CD8-positive, alpha-beta memory T cell (primary cell): ENCODE results near the gene PPA2. TPM values are rescaled to one million over a fixed set of nuclear protein-coding genes. Genes with fewer than 3 reads are reported as not detected.

Experiments
- CTCF ChIA-PET: fragments of 350-600 bp; sonication (Branson Sonifier 250); formaldehyde crosslinking; loops from one replicate; lab custom pipeline; 2021; ENCODE audit warnings: antibody characterized with exemption; lab: Charles Lee
- POLR2A ChIA-PET: fragments of 350-600 bp; sonication (Branson Sonifier 250); formaldehyde crosslinking; loops from one replicate; lab custom pipeline; 2021; ENCODE audit warnings: antibody characterized with exemption; lab: Charles Lee
- DNase-seq, 5 donors: peaks; one replicate each; pipeline versions ENCODE4 v3.0.0 to v3.0.0-alpha.2; 2020 to 2022; ENCODE audit warnings: mixed read lengths in 1 of 5
- H3K27ac ChIP-seq: one replicate; pipeline ENCODE4 v1.7.0; 2013; ENCODE audit warnings: low read depth, mild to moderate bottlenecking, low read length, moderate library complexity
- H3K27me3 ChIP-seq: 2 replicates; pipeline ENCODE4 v1.7.0; 2013; ENCODE audit warnings: low read length, mild to moderate bottlenecking; ENCODE audit not compliant: insufficient read depth, poor library complexity, severe bottlenecking
- H3K36me3 ChIP-seq: 2 replicates; pipeline ENCODE4 v1.7.0; 2013; ENCODE audit warnings: mild to moderate bottlenecking, low read length, moderate library complexity; ENCODE audit not compliant: insufficient read depth
- H3K4me1 ChIP-seq: 2 replicates; pipeline ENCODE4 v1.7.0; 2013; ENCODE audit warnings: mild to moderate bottlenecking, low read length, moderate library complexity; ENCODE audit not compliant: insufficient read depth
- H3K4me3 ChIP-seq: 2 replicates; pipeline ENCODE4 v1.7.0; 2013; ENCODE audit warnings: mild to moderate bottlenecking, low read length
- H3K9me3 ChIP-seq: 2 replicates; pipeline ENCODE4 v1.7.0; 2013; ENCODE audit warnings: mild to moderate bottlenecking, low read length
- H3K27ac Mint-ChIP-seq, 8 donors: one replicate each; pipeline ENCODE4 v1.8.0; 2020 to 2021; ENCODE audit warnings: mixed read lengths in 8 of 8, mild to moderate bottlenecking in 6 of 8, inconsistent platforms in 3 of 8, moderate library complexity in 3 of 8
- H3K27me3 Mint-ChIP-seq, 2 donors: one replicate each; pipeline ENCODE4 v1.8.0; 2020 to 2021; ENCODE audit warnings: mixed read lengths in 2 of 2, mild to moderate bottlenecking in 1 of 2, moderate library complexity in 1 of 2
- H3K36me3 Mint-ChIP-seq, 3 donors: one replicate each; pipeline ENCODE4 v1.8.0; 2020 to 2021; ENCODE audit warnings: mixed read lengths in 3 of 3, inconsistent platforms in 1 of 3, mild to moderate bottlenecking in 1 of 3
- H3K4me1 Mint-ChIP-seq, 3 donors: one replicate each; pipeline ENCODE4 v1.8.0; 2020 to 2021; ENCODE audit warnings: mixed read lengths in 3 of 3, inconsistent platforms in 1 of 3, mild to moderate bottlenecking in 1 of 3
- H3K4me3 Mint-ChIP-seq, 7 donors: one replicate each; pipeline ENCODE4 v1.8.0; 2020 to 2021; ENCODE audit warnings: mixed read lengths in 7 of 7, mild to moderate bottlenecking in 6 of 7, moderate library complexity in 4 of 7, inconsistent platforms in 2 of 7
- H3K9me3 Mint-ChIP-seq, 5 donors: one replicate each; pipeline ENCODE4 v1.8.0; 2020 to 2022; ENCODE audit warnings: mixed read lengths in 5 of 5, mild to moderate bottlenecking in 3 of 5, moderate library complexity in 2 of 5, inconsistent platforms in 1 of 5
- polyA plus RNA-seq: library from polyadenylated mRNA; unstranded; fragments of 300-500 nt; fragmentation: Illumina TruSeq; gene quantifications from one replicate; pipeline ENCODE4 v1.2.3, GENCODE V29; 2021
- total RNA-seq, 2 experiments: library from RNA; stranded (reverse); gene quantifications; one replicate each; pipeline ENCODE4 v1.2.3, GENCODE V29; 2021

PPA2 gene
- total RNA-seq = 100 to 1,000 TPM in 1 of 2 experiments, 10 to 100 TPM in 1; 98.6 to 113 TPM
- polyA plus RNA-seq = 140 TPM

DNA sequence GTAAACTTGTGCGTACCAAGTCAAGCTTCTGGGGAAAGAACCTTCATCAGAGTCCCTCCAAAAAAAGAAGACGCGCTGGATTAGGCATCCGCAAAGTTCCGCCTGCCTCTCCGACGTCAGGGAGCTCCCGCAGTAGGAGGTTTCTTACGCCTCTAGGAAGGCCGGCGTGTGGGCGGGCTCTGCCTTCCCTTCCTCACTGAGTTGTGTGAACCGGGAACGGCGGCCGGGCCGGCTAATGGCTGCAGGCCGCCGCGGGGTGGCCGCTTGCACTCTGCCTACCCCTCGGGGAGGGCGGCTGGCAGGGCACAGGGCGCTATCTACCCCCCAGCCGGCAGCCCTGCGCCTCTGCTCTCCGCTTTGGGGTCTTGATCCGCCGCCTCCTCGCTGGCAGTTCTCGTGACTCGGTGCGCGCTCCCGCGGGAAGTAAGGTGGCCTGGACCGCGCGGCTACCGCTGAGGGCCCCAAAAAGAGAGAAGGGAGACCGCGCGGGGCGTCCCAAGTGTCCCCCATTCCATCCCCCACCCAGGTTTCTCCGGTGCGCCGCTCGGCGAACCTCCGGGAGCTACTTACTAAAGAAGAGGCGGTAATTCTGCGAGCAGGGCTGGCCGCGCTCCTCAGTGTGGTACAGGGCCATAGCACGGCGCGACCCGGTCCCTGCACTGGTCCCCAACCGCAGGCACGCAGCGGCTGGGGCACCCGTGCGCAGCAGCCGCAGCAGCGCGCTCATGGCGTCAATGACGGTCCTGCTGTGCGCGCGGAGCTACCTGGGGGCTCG lies at the start of gene PPA2:
Gene PPA2, minus strand, starts transcription at position 739 of the 775 bp plus-strand sequence. Its CDS starts 12 bp downstream, at position 727.
- CTCF ChIA-PET = interaction anchor here (0.8 to 3.0 kb wide), 31 partner anchors 8 to 837 kb away, joined by 3 to 40 read pairs (median 4); partner anchors contain the start of genes GSTCD, INTS12 and TET2
- DNase-seq = peak; percentile 63 to 86 (median 80)
- peak within 1 kb of the TSS; percentile 94 to 99 (median 99) for H3K4me3 Mint-ChIP-seq
- Histone ChIP-seq H3K36me3 (no peaks in the 10 kb centered on the region), H3K4me1 (peaks cover 21% of the 10 kb centered on the region), H3K4me3 (peak within 1 kb of the TSS; percentile 86), H3K9me3 (no peaks in the 10 kb centered on the region), H3K27ac (peak within 1 kb of the TSS; percentile 97), H3K27me3 (no peaks in the 10 kb centered on the region)
- POLR2A ChIA-PET = interaction anchor here (0.5 to 1.4 kb wide), 8 partner anchors 17 to 982 kb away, joined by 3 to 6 read pairs (median 4); partner anchors contain the start of gene TET2
- peaks cover 45 to 49% (median 48%) of the 10 kb centered on the region in 3 donors for H3K4me1 Mint-ChIP-seq
- H3K36me3 Mint-ChIP-seq = peaks cover 0 to 23% (median 1%) of the 10 kb centered on the region in 3 donors
- H3K27ac Mint-ChIP-seq = peak within 1 kb of the TSS; percentile 98 to 100 (median 99)
- no peaks in the 10 kb centered on the region for H3K9me3 Mint-ChIP-seq
- H3K27me3 Mint-ChIP-seq = peaks cover 0 to 2% of the 10 kb centered on the region in 2 donors

DNA sequence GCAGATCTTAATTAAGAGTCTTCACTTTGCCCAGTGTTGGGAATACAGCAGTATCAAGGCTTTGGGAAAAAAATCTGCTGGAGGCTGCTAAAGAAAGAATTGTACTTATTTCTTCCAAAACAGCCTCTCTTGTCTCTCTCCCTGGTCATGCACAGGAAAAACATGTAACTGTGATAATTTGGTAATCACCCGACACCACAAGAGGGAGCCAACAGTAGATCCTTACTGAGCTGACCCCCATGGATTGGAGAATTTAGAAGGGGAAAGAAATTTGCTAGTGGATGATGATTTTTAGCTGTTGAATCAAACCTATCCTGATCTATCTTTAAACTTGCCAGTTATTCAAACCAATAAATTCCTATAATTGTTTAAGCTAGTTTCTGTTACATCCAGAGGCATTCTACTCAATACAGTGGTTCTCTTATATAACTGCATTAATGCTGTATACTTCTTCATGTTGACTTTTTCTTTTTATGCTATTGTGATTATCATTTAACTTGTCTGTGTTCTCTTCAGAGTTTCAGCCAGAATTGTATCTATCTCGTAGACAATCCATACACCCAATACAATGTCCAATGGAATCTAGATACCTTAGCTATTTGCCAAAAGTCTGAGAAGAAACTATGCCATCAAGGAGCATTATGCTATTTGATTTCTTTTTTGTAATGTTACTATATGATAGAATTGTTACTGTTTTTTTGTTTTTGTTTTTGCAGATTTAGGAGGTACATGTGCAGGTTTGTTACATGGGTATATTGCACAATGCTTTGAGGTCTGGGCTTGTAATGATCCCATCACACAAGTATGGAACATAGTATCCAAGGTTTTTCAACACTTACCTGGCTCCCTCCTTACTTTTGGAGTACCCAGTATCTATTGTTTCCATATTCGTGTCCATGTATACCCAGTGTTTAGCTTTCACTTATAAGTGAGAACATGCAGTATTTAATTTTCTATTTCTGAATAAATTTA lies 47.2 kb upstream of the PPA2 start:
- Histone ChIP-seq H3K36me3 (no peaks in the 10 kb centered on the region), H3K4me1 (no peaks in the 10 kb centered on the region), H3K27me3 (no peaks in the 10 kb centered on the region), H3K9me3 (no peaks in the 10 kb centered on the region), H3K27ac (no peak overlapping the region), H3K4me3 (no peak overlapping the region)
- Mint-ChIP-seq H3K27me3 (peaks cover 3 to 36% of the 10 kb centered on the region in 2 donors), H3K9me3 (peaks cover 0 to 2% (median 0%) of the 10 kb centered on the region in 5 donors), H3K27ac (no peak overlapping the region), H3K36me3 (no peaks in the 10 kb centered on the region), H3K4me1 (no peaks in the 10 kb centered on the region), H3K4me3 (no peak overlapping the region)
- CTCF ChIA-PET = interaction anchor here (1.2 kb wide), 1 partner anchor 10 kb away, joined by 3 read pairs; no protein-coding TSS in a partner anchor
- POLR2A ChIA-PET = no interaction called here
- peak in 1 of 5 donors; percentile 2 for DNase-seq

DNA sequence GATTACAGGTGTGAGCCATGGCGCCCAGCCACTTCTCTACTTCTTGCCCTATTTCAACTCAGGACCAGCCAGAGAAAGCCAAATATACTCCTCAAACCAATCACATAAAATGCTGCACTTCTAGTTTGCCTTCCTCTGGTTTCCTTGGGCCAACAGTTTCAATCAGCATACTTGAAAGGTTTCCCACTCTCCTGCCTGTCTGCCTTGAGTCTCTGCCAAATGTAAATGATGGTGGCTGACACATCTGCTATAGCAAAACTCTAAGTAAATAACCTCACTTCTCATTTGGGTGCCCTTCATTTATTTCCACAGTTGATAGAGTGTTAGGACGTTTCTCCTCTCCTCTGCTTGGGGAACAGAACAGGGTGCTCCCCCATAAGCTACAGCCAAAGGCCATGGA lies 36.4 kb upstream of the PPA2 start:
- no peaks in the 10 kb centered on the region for H3K27me3 ChIP-seq
- H3K4me3 ChIP-seq = no peak overlapping the region
- Mint-ChIP-seq H3K4me3 (no peak overlapping the region), H3K27me3 (peaks cover 4 to 26% of the 10 kb centered on the region in 2 donors), H3K36me3 (no peaks in the 10 kb centered on the region), H3K4me1 (no peaks in the 10 kb centered on the region), H3K27ac (no peak overlapping the region), H3K9me3 (peaks cover 0 to 8% (median 3%) of the 10 kb centered on the region in 5 donors)
- ChIA-PET POLR2A (no interaction called here), CTCF (interaction anchor here (1.0 kb wide), 1 partner anchor 11 kb away, joined by 3 read pairs; no protein-coding TSS in a partner anchor)
- H3K4me1 ChIP-seq = no peaks in the 10 kb centered on the region
- H3K27ac ChIP-seq = no peak overlapping the region
- DNase-seq = no peak
- H3K36me3 ChIP-seq = no peaks in the 10 kb centered on the region
- no peaks in the 10 kb centered on the region for H3K9me3 ChIP-seq

DNA sequence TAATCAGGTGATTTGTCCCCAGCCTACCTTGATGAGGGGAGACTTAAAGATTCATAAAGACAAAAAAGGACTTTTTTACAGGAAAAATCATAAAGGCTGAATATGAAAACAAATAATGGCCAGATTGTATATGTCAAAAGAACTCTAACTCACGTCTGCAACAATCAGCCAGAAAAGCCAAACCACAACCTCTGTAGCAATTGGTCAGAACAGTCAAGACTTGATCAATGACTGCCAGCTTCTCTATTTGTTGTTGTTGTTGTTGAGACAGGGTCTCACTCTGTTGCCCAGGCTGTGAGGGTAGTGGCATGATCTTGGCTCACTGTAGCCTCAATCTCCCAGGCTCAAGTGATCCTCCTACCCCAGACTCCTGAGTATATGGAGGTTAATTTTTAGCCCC lies 35.9 kb upstream of the PPA2 start:
- Mint-ChIP-seq H3K27me3 (peaks cover 1 to 22% of the 10 kb centered on the region in 2 donors), H3K4me3 (no peak overlapping the region), H3K27ac (no peak overlapping the region), H3K9me3 (peaks cover 0 to 5% (median 0%) of the 10 kb centered on the region in 5 donors), H3K4me1 (no peaks in the 10 kb centered on the region), H3K36me3 (no peaks in the 10 kb centered on the region)
- no peaks in the 10 kb centered on the region for H3K4me1 ChIP-seq
- no peaks in the 10 kb centered on the region for H3K9me3 ChIP-seq
- ChIA-PET POLR2A (no interaction called here), CTCF (no interaction called here)
- no peak for DNase-seq
- no peak overlapping the region for H3K27ac ChIP-seq
- no peak overlapping the region for H3K4me3 ChIP-seq
- H3K36me3 ChIP-seq = no peaks in the 10 kb centered on the region
- no peaks in the 10 kb centered on the region for H3K27me3 ChIP-seq

DNA sequence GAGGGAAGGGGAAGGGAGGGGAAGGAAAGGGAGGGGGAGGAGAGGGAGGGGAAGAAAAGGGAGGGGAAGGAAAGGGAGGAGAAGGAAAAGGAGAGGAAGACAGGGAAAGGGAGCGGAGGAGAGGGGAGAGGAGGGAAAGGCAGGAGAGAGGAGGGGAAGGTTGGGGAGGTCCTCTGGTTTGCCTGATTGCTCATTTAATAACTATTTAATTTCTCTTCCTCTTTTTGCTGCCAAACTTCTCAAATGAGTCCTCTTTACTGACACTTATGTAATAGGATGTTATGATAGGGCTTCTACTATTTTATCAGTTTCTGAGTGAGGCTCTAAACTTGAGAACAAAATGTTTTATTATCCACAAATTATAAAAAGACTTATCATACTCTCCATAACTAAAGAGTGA lies 35.4 kb upstream of the PPA2 start:
- no peak overlapping the region for H3K27ac Mint-ChIP-seq
- no peaks in the 10 kb centered on the region for H3K36me3 ChIP-seq
- no peaks in the 10 kb centered on the region for H3K4me1 ChIP-seq
- H3K36me3 Mint-ChIP-seq = no peaks in the 10 kb centered on the region
- no peak overlapping the region for H3K27ac ChIP-seq
- no peak overlapping the region for H3K4me3 Mint-ChIP-seq
- no peak overlapping the region for H3K4me3 ChIP-seq
- H3K9me3 Mint-ChIP-seq = peaks cover 0 to 5% (median 0%) of the 10 kb centered on the region in 5 donors
- ChIA-PET POLR2A (no interaction called here), CTCF (no interaction called here)
- DNase-seq = no peak
- no peaks in the 10 kb centered on the region for H3K9me3 ChIP-seq
- no peaks in the 10 kb centered on the region for H3K27me3 ChIP-seq
- no peaks in the 10 kb centered on the region for H3K4me1 Mint-ChIP-seq
- peaks cover 0 to 22% of the 10 kb centered on the region in 2 donors for H3K27me3 Mint-ChIP-seq

DNA sequence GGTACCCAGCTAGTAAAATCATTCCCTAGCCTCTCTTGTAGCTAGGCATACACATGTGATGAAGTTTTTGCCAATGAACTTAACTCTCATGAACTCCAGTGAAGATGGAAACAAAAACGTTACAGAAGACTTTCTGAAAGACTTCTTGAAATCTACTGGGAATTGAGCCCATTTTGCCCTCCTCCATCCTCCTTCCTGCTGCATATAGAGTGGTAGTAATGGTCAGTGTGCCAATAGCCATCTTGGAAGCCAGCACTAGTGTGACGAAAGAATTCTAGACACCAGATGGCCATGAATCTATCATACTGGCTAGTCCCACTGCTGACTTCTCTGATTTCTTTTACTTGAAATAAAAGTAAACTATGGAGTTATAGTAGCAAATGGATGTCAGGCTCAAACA lies 30.9 kb upstream of the PPA2 start:
- DNase-seq = no peak
- no peaks in the 10 kb centered on the region for H3K27me3 ChIP-seq
- no peak overlapping the region for H3K4me3 ChIP-seq
- Mint-ChIP-seq H3K36me3 (no peaks in the 10 kb centered on the region), H3K4me3 (no peak overlapping the region), H3K4me1 (no peaks in the 10 kb centered on the region), H3K27me3 (no peaks in the 10 kb centered on the region), H3K9me3 (no peaks in the 10 kb centered on the region), H3K27ac (no peak overlapping the region)
- H3K27ac ChIP-seq = no peak overlapping the region
- H3K36me3 ChIP-seq = no peaks in the 10 kb centered on the region
- POLR2A ChIA-PET = no interaction called here
- no peaks in the 10 kb centered on the region for H3K9me3 ChIP-seq
- H3K4me1 ChIP-seq = no peaks in the 10 kb centered on the region
- CTCF ChIA-PET = no interaction called here

DNA sequence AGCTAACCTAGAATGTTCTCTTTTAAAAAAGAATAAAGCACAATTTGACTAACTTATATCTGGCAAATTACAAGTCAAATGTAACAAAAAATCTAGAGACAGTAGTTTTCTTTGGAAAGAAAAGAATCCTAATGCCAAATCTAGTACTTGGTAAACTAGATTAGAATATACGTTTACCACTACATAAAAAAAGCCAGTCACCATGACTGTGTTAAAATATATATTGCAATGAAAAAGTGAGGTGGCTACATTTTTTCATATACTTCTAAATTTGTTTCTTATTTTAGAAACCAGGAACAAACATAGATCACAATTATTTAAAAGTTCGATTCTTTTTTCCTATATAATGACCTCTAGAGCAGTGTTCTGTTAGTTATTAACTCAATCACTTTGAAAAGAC lies 29.6 kb upstream of the PPA2 start:
- peaks cover 0 to 2% (median 0%) of the 10 kb centered on the region in 5 donors for H3K9me3 Mint-ChIP-seq
- no peak overlapping the region for H3K4me3 Mint-ChIP-seq
- Histone ChIP-seq H3K4me1 (no peaks in the 10 kb centered on the region), H3K27ac (no peak overlapping the region), H3K27me3 (no peaks in the 10 kb centered on the region), H3K36me3 (no peaks in the 10 kb centered on the region), H3K4me3 (no peak overlapping the region), H3K9me3 (no peaks in the 10 kb centered on the region)
- no peaks in the 10 kb centered on the region for H3K36me3 Mint-ChIP-seq
- H3K27ac Mint-ChIP-seq = no peak overlapping the region
- ChIA-PET CTCF (no interaction called here), POLR2A (no interaction called here)
- H3K27me3 Mint-ChIP-seq = no peaks in the 10 kb centered on the region
- H3K4me1 Mint-ChIP-seq = no peaks in the 10 kb centered on the region
- no peak for DNase-seq
